ENCODE results near the gene ANKS6.

DNA sequence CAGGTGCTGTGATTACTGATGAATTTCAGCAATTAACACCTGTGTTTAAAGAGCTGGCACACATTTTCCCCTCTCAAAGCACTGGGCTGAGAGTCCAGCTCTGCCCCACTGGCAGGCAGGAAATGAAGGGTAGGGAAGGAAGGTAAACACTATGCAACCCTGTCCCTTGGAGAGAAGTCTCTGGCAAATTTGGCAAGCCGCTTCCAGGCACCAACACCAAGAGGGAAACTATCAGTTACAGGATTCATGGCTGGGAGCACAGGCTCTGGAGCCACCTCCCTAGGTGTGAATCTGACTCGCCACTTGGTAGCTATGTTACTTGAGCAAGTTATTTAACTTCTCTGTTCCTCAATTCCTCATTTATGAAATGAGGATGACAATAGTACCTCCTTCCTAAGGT, 3.3 kb downstream of the ANKS6 start:
- TF ChIP-seq TAF1 (IDR thresholded peaks at IDR 0.05; ENCODE audit: borderline replicate concordance, insufficient read depth, low read length) (no peak), POLR2AphosphoS5 (IDR thresholded peaks at IDR 0.05; ENCODE audit: low read depth, low read length) (no peak), SIN3A (IDR thresholded peaks at IDR 0.05; ENCODE audit: borderline replicate concordance, insufficient read depth, low read length) (no peak), FOXP2 (optimal IDR thresholded peaks at IDR 0.05; ENCODE audit: borderline replicate concordance, extremely low read depth, extremely low read length, insufficient read depth) (no peak)
- TF ChIP-seq, protein P1, sequence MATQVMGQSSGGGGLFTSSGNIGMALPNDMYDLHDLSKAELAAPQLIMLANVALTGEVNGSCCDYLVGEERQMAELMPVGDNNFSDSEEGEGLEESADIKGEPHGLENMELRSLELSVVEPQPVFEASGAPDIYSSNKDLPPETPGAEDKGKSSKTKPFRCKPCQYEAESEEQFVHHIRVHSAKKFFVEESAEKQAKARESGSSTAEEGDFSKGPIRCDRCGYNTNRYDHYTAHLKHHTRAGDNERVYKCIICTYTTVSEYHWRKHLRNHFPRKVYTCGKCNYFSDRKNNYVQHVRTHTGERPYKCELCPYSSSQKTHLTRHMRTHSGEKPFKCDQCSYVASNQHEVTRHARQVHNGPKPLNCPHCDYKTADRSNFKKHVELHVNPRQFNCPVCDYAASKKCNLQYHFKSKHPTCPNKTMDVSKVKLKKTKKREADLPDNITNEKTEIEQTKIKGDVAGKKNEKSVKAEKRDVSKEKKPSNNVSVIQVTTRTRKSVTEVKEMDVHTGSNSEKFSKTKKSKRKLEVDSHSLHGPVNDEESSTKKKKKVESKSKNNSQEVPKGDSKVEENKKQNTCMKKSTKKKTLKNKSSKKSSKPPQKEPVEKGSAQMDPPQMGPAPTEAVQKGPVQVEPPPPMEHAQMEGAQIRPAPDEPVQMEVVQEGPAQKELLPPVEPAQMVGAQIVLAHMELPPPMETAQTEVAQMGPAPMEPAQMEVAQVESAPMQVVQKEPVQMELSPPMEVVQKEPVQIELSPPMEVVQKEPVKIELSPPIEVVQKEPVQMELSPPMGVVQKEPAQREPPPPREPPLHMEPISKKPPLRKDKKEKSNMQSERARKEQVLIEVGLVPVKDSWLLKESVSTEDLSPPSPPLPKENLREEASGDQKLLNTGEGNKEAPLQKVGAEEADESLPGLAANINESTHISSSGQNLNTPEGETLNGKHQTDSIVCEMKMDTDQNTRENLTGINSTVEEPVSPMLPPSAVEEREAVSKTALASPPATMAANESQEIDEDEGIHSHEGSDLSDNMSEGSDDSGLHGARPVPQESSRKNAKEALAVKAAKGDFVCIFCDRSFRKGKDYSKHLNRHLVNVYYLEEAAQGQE (IDR thresholded peaks at IDR 0.05; ENCODE audit: insufficient read depth in 1 of 2, low read depth in 2 of 2, low read length in 2 of 2) = no peak
